SU-DHL-6 (cell line): ENCODE measurements around the gene WAPL.
A peak's percentile ranks its signal among the peaks of the same experiment; 100 is the strongest.

Experiments used
- H2AFZ ChIP-seq: fragments of 200-600 bp; sonication (generic); 2 replicates; pipeline ENCODE4 v1.6.1; 2014; ENCODE audit warnings: low read depth, mild to moderate bottlenecking, moderate library complexity, mixed read lengths, antibody characterized with exemption, low read length; ENCODE audit not compliant: severe bottlenecking
- H3F3A ChIP-seq: fragments of 200-600 bp; shearing (Covaris generic); 2 replicates; pipeline ENCODE4 v1.6.0; 2016; ENCODE audit warnings: antibody characterized with exemption, mild to moderate bottlenecking; ENCODE audit not compliant: insufficient read depth
- H3K27ac ChIP-seq: fragments of 200-600 bp; sonication (generic); 2 replicates; pipeline ENCODE4 v1.5.1; 2016; ENCODE audit warnings: low read depth, mild to moderate bottlenecking, low read length, moderate library complexity, mixed read lengths
- H3K27me3 ChIP-seq: fragments of 200-600 bp; sonication (generic), shearing (Covaris generic); 2 replicates; pipeline ENCODE4 v1.6.0; 2014; ENCODE audit warnings: mild to moderate bottlenecking, low read length
- H3K36me3 ChIP-seq: fragments of 200-600 bp; sonication (generic); 2 replicates; pipeline ENCODE4 v1.6.1; 2014; ENCODE audit warnings: mild to moderate bottlenecking, low read length, mixed read lengths
- H3K4me2 ChIP-seq: fragments of 300-600, 200-600 bp; shearing (Covaris generic), sonication (generic); 2 replicates; pipeline ENCODE4 v1.6.0; 2014; ENCODE audit warnings: low read length, low read depth, mild to moderate bottlenecking; ENCODE audit not compliant: poor library complexity, severe bottlenecking
- H3K4me3 ChIP-seq: fragments of 200-600 bp; sonication (generic); 2 replicates; pipeline ENCODE4 v1.5.1; 2014; ENCODE audit warnings: antibody characterized with exemption, low read length, mild to moderate bottlenecking, mixed read lengths; ENCODE audit not compliant: insufficient read depth, poor library complexity, severe bottlenecking
- H3K79me2 ChIP-seq: fragments of 200-600 bp; sonication (generic); 2 replicates; pipeline ENCODE4 v1.6.1; 2014; ENCODE audit warnings: mild to moderate bottlenecking, low read length, moderate library complexity; ENCODE audit not compliant: insufficient read depth
- H3K9ac ChIP-seq: fragments of 200-600 bp; sonication (generic); 2 replicates; pipeline ENCODE4 v1.7.0; 2014; ENCODE audit warnings: mild to moderate bottlenecking, low read length
- H3K9me2 ChIP-seq: fragments of 200-600 bp; sonication (generic); replicated peaks from 2 replicates; pipeline ENCODE4 v1.6.1; 2014; ENCODE audit warnings: low read length; ENCODE audit not compliant: insufficient read depth
- H3K9me3 ChIP-seq: fragments of 200-600 bp; sonication (generic); 2 replicates; pipeline ENCODE4 v1.6.1; 2014; ENCODE audit warnings: low read length, mixed read lengths; ENCODE audit not compliant: insufficient read depth
- H4K20me1 ChIP-seq: fragments of 200-600 bp; sonication (generic); 2 replicates; pipeline ENCODE4 v1.6.1; 2014; ENCODE audit warnings: low read depth, mild to moderate bottlenecking, antibody characterized with exemption, low read length, moderate library complexity, mixed read lengths
- CTCF ChIP-seq: fragments of 200-600 bp; sonication (generic); IDR thresholded peaks from one replicate; pipeline ENCODE4 v1.5.1; 2017; ENCODE audit warnings: antibody characterized with exemption, mild to moderate bottlenecking, low read length, moderate library complexity; ENCODE audit not compliant: insufficient read depth, poor library complexity, severe bottlenecking
- EZH2phosphoT487 ChIP-seq: fragments of 200-600 bp; sonication (generic), shearing (Covaris generic); conservative IDR thresholded peaks from 2 replicates; pipeline ENCODE4 v1.6.1; 2018; ENCODE audit warnings: mild to moderate bottlenecking, antibody characterized with exemption, low read length, moderate library complexity, mixed read lengths

The WAPL gene

DNA sequence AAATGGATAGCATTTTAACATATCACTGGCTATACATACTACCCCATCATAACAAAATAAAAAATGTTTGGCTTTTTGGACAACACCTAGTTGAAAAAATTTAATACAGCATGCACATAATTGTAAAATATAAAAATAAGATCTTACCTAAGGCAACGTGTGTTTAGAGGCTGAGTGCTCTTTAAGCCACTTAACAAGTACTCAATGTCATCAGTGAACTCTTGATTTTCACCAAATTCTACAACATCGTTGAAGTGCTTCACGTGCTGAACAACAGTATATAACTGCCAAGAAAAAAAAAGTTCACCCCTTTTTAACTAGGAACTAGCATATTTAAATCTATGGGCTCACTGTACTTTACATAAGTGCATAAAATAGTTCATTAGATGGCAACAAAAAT, 49.5 kb downstream of the WAPL start:
- H3K36me3 ChIP-seq = peaks cover 64% of the 10 kb centered on the region
- H3K27me3 ChIP-seq = no peaks in the 10 kb centered on the region
- H3K9ac ChIP-seq = no peak overlapping the region
- no peak overlapping the region for H3K4me2 ChIP-seq
- no peaks in the 10 kb centered on the region for H3K9me3 ChIP-seq
- TF ChIP-seq EZH2phosphoT487 (no peak), CTCF (no peak)
- 0 out of 2 replicates have a peak, but pooled peaks cover 7% of the 10 kb centered on the region for H4K20me1 ChIP-seq
- no peak overlapping the region for H3K4me3 ChIP-seq
- peak overlapping the region; percentile 28; the same call in 1 of the 2 replicates for H3K27ac ChIP-seq
- no peaks in the 10 kb centered on the region for H3K9me2 ChIP-seq
- H3K79me2 ChIP-seq = peaks cover 44% of the 10 kb centered on the region
- no peak overlapping the region for H2AFZ ChIP-seq
- peaks cover 28% of the 10 kb centered on the region; the same call in 1 of the 2 replicates for H3F3A ChIP-seq

DNA sequence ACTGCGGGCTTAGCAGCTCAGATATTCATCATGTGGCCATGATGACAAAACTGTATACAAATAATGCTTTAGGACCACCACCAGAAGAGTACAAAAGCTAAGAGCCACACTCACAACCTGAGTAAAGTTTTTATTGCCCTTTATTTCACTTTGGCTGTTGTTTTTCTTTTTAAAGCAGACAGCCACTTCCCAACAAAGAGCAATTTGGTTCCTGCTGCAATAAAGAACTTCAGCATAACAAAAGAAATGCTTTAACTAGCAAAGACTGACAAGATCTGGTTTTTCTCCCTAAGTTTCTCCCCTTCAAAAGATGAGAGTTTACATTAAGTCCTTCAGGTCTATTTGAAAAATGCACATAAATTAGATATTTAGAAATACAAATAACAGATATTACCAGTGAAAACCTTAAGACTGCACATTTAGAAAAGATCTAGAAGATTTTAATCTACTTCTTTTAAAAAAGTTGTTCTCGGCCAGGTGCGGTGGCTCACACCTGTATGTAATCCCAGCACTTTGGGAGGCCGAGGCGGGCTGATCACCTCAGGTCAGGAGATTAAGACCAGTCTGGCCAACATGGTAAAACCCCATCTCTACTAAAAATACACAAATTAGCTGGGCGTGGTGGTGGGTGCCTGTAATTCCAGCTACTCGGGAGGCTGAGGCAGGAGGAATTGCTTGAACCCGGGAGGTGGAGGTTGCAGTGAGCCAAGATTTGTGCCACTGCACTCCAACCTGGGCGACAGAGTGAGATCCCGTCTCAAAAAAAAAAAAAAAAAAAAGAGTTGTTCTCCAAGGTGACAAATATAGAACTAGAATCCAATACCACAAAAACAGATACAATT, 59.4 kb downstream of the WAPL start:
- Histone ChIP-seq H3K9me2 (no peaks in the 10 kb centered on the region), H3K9me3 (no peaks in the 10 kb centered on the region), H3K4me2 (no peak overlapping the region), H3F3A (peaks cover 31% of the 10 kb centered on the region), H3K4me3 (no peak overlapping the region), H3K27ac (peak overlapping the region; percentile 18; the same call in 1 of the 2 replicates), H3K9ac (no peak overlapping the region), H3K79me2 (0 out of 2 replicates have a peak, but pooled peaks cover 9% of the 10 kb centered on the region), H3K36me3 (peaks cover 71% of the 10 kb centered on the region), H3K27me3 (no peaks in the 10 kb centered on the region), H4K20me1 (no peaks in the 10 kb centered on the region), H2AFZ (no peak overlapping the region)
- no peak for TF ChIP-seq EZH2phosphoT487
- no peak for TF ChIP-seq CTCF

DNA sequence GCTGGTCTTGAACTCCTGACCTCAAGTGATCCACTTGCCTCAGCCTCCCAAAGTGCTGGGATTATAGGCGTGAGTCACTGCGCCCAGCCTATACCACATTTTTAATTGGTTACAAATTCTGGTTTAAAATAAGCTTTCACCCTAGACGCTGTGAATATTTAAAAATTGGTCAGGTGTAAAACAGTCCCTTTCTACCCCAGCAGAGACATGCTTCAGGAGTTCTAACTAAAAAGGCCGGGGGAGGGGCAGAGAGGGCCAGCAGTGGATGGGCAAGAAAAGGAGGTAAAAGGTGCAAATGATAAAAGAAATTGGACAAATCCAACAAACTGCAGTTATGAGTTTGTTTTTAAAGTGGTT, 70.0 kb downstream of the WAPL start:
- H3F3A ChIP-seq = peaks cover 66% of the 10 kb centered on the region
- H4K20me1 ChIP-seq = no peaks in the 10 kb centered on the region
- peaks cover 61% of the 10 kb centered on the region for H3K36me3 ChIP-seq

More for the DNA sequence above, 70.0 kb downstream of the WAPL start:
- H3K27me3 ChIP-seq = no peaks in the 10 kb centered on the region
- H3K9me3 ChIP-seq = no peaks in the 10 kb centered on the region
- H2AFZ ChIP-seq = no peak overlapping the region
- peak overlapping the region; percentile 33; the same call in 1 of the 2 replicates for H3K9ac ChIP-seq
- no peak for TF ChIP-seq EZH2phosphoT487
- TF ChIP-seq CTCF = no peak
- peak overlapping the region; percentile 55 for H3K4me2 ChIP-seq
- peaks cover 15% of the 10 kb centered on the region for H3K79me2 ChIP-seq
- H3K27ac ChIP-seq = peak overlapping the region; percentile 94
- H3K4me3 ChIP-seq = peak overlapping the region; percentile 13
- H3K9me2 ChIP-seq = no peaks in the 10 kb centered on the region
